ENCODE measurements around the gene KRT37.
"Not testable (repeated sequence)": the region's sequence is repeated elsewhere in the genome, so short reads cannot be mapped to it uniquely, and the experiment has no call there.

Gene KRT37

GRCh38 chr17:41434005-41434404, 9.6 kb upstream of the KRT37 start:
- DNase-seq: peak; percentile 16

- DNase-seq: peak; percentile 19
These were observed 9.2 kb upstream of the KRT37 start for GRCh38 chr17:41433586-41433985.

GRCh38 chr17:41430376-41430775, 6.0 kb upstream of the KRT37 start:
- DNase-seq: not testable (repeated sequence)

GRCh38 chr17:41429667-41430066, 5.3 kb upstream of the KRT37 start:
- no peak for DNase-seq

GRCh38 chr17:41428591-41429291, 4.4 kb upstream of the KRT37 start:
- DNase-seq: no peak

- not testable (repeated sequence) for DNase-seq
These were observed 1.8 kb downstream of the KRT37 start for GRCh38 chr17:41422586-41422985.

- DNase-seq: no peak
These were observed 2.8 kb downstream of the KRT37 start for GRCh38 chr17:41421617-41422016.

GRCh38 chr17:41421116-41421515, 3.3 kb downstream of the KRT37 start:
- DNase-seq: no peak

- DNase-seq: no peak
These were observed 4.3 kb downstream of the KRT37 start for GRCh38 chr17:41420134-41420533.

- no peak for DNase-seq
These were observed 4.7 kb downstream of the KRT37 start for GRCh38 chr17:41419716-41420115.

- no peak for DNase-seq
These were observed 6.1 kb downstream of the KRT37 start for GRCh38 chr17:41418116-41418860.

- DNase-seq: no peak
These were observed 6.8 kb downstream of the KRT37 start for GRCh38 chr17:41417576-41418015.

- no peak for DNase-seq
These were observed 7.3 kb downstream of the KRT37 start for GRCh38 chr17:41417127-41417526.

GRCh38 chr17:41416479-41416878, 7.9 kb downstream of the KRT37 start:
- peak; percentile 7 for DNase-seq

- no peak for DNase-seq
These were observed 8.5 kb downstream of the KRT37 start for GRCh38 chr17:41415833-41416335.

GRCh38 chr17:41415411-41415810, 9.0 kb downstream of the KRT37 start:
- DNase-seq: no peak

GRCh38 chr17:41413982-41414381, 10.4 kb downstream of the KRT37 start:
- no peak for DNase-seq

- DNase-seq: no peak
These were observed 10.9 kb downstream of the KRT37 start for GRCh38 chr17:41413353-41413957.

GRCh38 chr17:41411072-41411840, 13.1 kb downstream of the KRT37 start:
- DNase-seq: no peak

- no peak for DNase-seq
These were observed 17.2 kb downstream of the KRT37 start for GRCh38 chr17:41407226-41407625.

GRCh38 chr17:41406205-41406604, 18.2 kb downstream of the KRT37 start:
- DNase-seq: no peak

- no peak for DNase-seq
These were observed 20.2 kb downstream of the KRT37 start for GRCh38 chr17:41404024-41404671.

Measured in NCI-H345 (cell line).